HepG2 (cell line): Measurements from ENCODE around the gene CCDC18. TPM values are rescaled to one million over a fixed set of nuclear protein-coding genes. Genes with fewer than 3 reads are reported as not detected.

Experiments used
- ARID5B ChIP-seq: IDR thresholded peaks from 2 replicates; pipeline ENCODE4 v1.4.0; 2020; ENCODE audit warnings: mild to moderate bottlenecking, missing genetic modification reagents
- BCL6 ChIP-seq: IDR thresholded peaks from 2 replicates; pipeline ENCODE4 v1.6.1; 2016; ENCODE audit warnings: missing genetic modification reagents, missing compliant biosample characterization
- BHLHE40 ChIP-seq: IDR thresholded peaks from 2 replicates; pipeline ENCODE4 v1.6.1; 2011; ENCODE audit warnings: low read length, improper control_type of control experiment
- CCDC6 ChIP-seq: sonication (generic); formaldehyde crosslinking; IDR thresholded peaks from 2 replicates; pipeline ENCODE4 v1.8.1; 2022; ENCODE audit warnings: mild to moderate bottlenecking, missing genetic modification reagents, moderate library complexity
- GTF2F1 ChIP-seq: fragments of 150-350 bp; IDR thresholded peaks from 2 replicates; pipeline ENCODE4 v1.6.1; 2014; ENCODE audit warnings: low read length
- MNT ChIP-seq: fragments of 450-650 bp; IDR thresholded peaks from 2 replicates; pipeline ENCODE4 v1.6.1; 2016
- NCOR1 ChIP-seq: fragments of 200-600 bp; sonication (generic); IDR thresholded peaks from 2 replicates; pipeline ENCODE4 v1.7.0; 2017; ENCODE audit warnings: antibody characterized with exemption, low read length, borderline replicate concordance
- NR2F6 ChIP-seq, 2 experiments: IDR thresholded peaks; 2 replicates each; pipeline ENCODE4 v1.6.1; 2016; ENCODE audit warnings: antibody characterized with exemption in 1 of 2, mild to moderate bottlenecking in 1 of 2
- SOX13 ChIP-seq, 3 experiments: fragments of 450-650 bp in 1 of 3; sonication (generic) in 1 of 3; formaldehyde crosslinking in 1 of 3; IDR thresholded peaks in 2 of 3; conservative IDR thresholded peaks in 1 of 3; 2 replicates each; pipeline versions ENCODE4 v1.5.0 to v1.6.1; 2016 to 2020; ENCODE audit warnings: antibody characterized with exemption in 1 of 3, mild to moderate bottlenecking in 1 of 3, missing compliant biosample characterization in 1 of 3, missing genetic modification reagents in 1 of 3, moderate library complexity in 1 of 3
- TBL1XR1 ChIP-seq: fragments of 150-350 bp; IDR thresholded peaks from 2 replicates; pipeline ENCODE4 v1.6.1; 2014; ENCODE audit warnings: borderline replicate concordance, low read length; ENCODE audit not compliant: partially characterized antibody
- TBX2 ChIP-seq: sonication (generic); formaldehyde crosslinking; IDR thresholded peaks from 2 replicates; pipeline ENCODE4 v1.5.0; 2020; ENCODE audit warnings: missing genetic modification reagents, mild to moderate bottlenecking, borderline replicate concordance
- ZNF326 ChIP-seq: sonication (generic); formaldehyde crosslinking; IDR thresholded peaks from 2 replicates; pipeline ENCODE4 v1.4.0; 2020; ENCODE audit warnings: missing genetic modification reagents, borderline replicate concordance
- polyA plus RNA-seq, 8 experiments: library from polyadenylated mRNA; depleted of rRNA in 3 of 8; stranded (reverse) in 7 of 8; unstranded in 1 of 8; fragments of >200 nt; fragmentation: Illumina TruSeq in 4 of 8; extraction: Trizol in 4 of 8; gene quantifications; 2 replicates each; pipeline versions ENCODE4 v1.2.1 to v1.2.3, GENCODE V29; 2011 to 2016; ENCODE audit warnings: low read depth in 4 of 8, missing spikeins in 1 of 8, mixed read lengths in 1 of 8; ENCODE audit not compliant: insufficient read depth in 1 of 8
- total RNA-seq, 5 experiments: library from RNA; depleted of rRNA; stranded (reverse); fragments of >200 nt; fragmentation: Illumina TruSeq; extraction: Trizol; gene quantifications; 2 replicates each; pipeline ENCODE4 v1.2.3, GENCODE V29; 2016; ENCODE audit warnings: low read depth in 1 of 5

CCDC18 gene
- total and polyA plus RNA-seq, 2 of the 13 experiments (the other 11 are each of a cell fraction or from before 2014, with no cell fraction given) = 1.9 to 18.4 TPM

- TF ChIP-seq TBL1XR1 (peak; percentile 79), CCDC6 (CRISPR knock-in tag) (no peak), TBX2 (CRISPR knock-in tag) (no peak), MNT (0 out of 2 replicates have a peak, but pooled peaks have one; percentile 12), NR2F6 (IDR thresholded peaks at IDR 0.05) (peak; percentile 45; the same call in 1 of the 2 replicates), NR2F6 (CRISPR knock-in tag; IDR thresholded peaks at IDR 0.05) (0 out of 2 replicates have a peak, but pooled peaks have one; percentile 24), GTF2F1 (no peak), ZNF326 (CRISPR knock-in tag) (no peak), ARID5B (peak; percentile 58; the same call in 1 of the 2 replicates), NCOR1 (peak; percentile 56; the same call in 1 of the 2 replicates), BHLHE40 (peak; percentile 95), SOX13 (IDR thresholded peaks at IDR 0.05) (no peak), SOX13 (CRISPR knock-in tag; conservative IDR thresholded peaks at IDR 0.05 in 1 of 2, IDR thresholded peaks at IDR 0.05 in 1 of 2) (0 out of 4 replicates have a peak, but pooled peaks of 1 of the 2 experiments have one; percentile 46), BCL6 (CRISPR knock-in tag) (peak; percentile 90)
Measured at GRCh38 chr1:93178418-93178817, 2.1 kb upstream of the CCDC18 start (continued).
